HepG2 (cell line): ENCODE results near the gene TMEM63B. TPM values are rescaled to one million over a fixed set of nuclear protein-coding genes. Genes with fewer than 3 reads are reported as not detected.

Experiments used
- ARHGAP35 ChIP-seq: sonication (generic); formaldehyde crosslinking; IDR thresholded peaks from 2 replicates; pipeline ENCODE4 v1.9.0; 2022; ENCODE audit warnings: mild to moderate bottlenecking, inconsistent platforms, moderate library complexity, missing genetic modification reagents, borderline replicate concordance
- ASH2L ChIP-seq: fragments of 300-600, 200-600 bp; sonication (generic); IDR thresholded peaks from 2 replicates; pipeline ENCODE4 v1.7.0; 2017; ENCODE audit warnings: low read depth, mild to moderate bottlenecking, moderate library complexity, mixed read lengths, low read length; ENCODE audit not compliant: insufficient read length
- CENPT ChIP-seq: sonication (generic); formaldehyde crosslinking; IDR thresholded peaks from 2 replicates; pipeline ENCODE4 v1.8.0; 2022; ENCODE audit warnings: low read depth, mild to moderate bottlenecking, moderate library complexity, missing genetic modification reagents
- GABPA ChIP-seq, 2 experiments: IDR thresholded peaks; 2 replicates each; pipeline ENCODE4 v1.6.1; 2011 to 2016; ENCODE audit warnings: low read depth in 2 of 2, low read length in 1 of 2, missing biosample characterization in 1 of 2, missing genetic modification characterization in 1 of 2
- GATA4 ChIP-seq: sonication (generic); IDR thresholded peaks from 2 replicates; pipeline ENCODE4 v1.6.1; 2016; ENCODE audit warnings: antibody characterized with exemption, low read depth, borderline replicate concordance
- HES4 ChIP-seq: sonication (generic); formaldehyde crosslinking; IDR thresholded peaks from 2 replicates; pipeline ENCODE4 v1.9.0; 2021; ENCODE audit warnings: mild to moderate bottlenecking, missing genetic modification reagents, borderline replicate concordance
- HNF4A ChIP-seq: sonication (generic); formaldehyde crosslinking; IDR thresholded peaks from 2 replicates; pipeline ENCODE4 v1.4.0; 2020; ENCODE audit warnings: missing genetic modification reagents
- JARID2 ChIP-seq: sonication (generic); formaldehyde crosslinking; IDR thresholded peaks from 2 replicates; pipeline ENCODE4 v1.8.1; 2023; ENCODE audit warnings: missing genetic modification reagents, inconsistent platforms; ENCODE audit not compliant: insufficient replicate concordance
- KDM5B ChIP-seq: sonication (generic); formaldehyde crosslinking; IDR thresholded peaks from 2 replicates; pipeline ENCODE4 v1.4.0; 2020; ENCODE audit warnings: missing genetic modification reagents, mild to moderate bottlenecking, borderline replicate concordance
- ZBTB38 ChIP-seq: sonication (generic); formaldehyde crosslinking; IDR thresholded peaks from 2 replicates; pipeline ENCODE4 v1.5.1; 2020; ENCODE audit warnings: mild to moderate bottlenecking, missing genetic modification reagents
- ZFY ChIP-seq: sonication (generic); formaldehyde crosslinking; IDR thresholded peaks from 2 replicates; pipeline ENCODE4 v1.4.0; 2020; ENCODE audit warnings: missing genetic modification reagents
- ZMAT3 ChIP-seq: sonication (generic); formaldehyde crosslinking; conservative IDR thresholded peaks from 2 replicates; pipeline ENCODE4 v1.7.0; 2021; ENCODE audit warnings: missing genetic modification reagents
- ZNF326 ChIP-seq: sonication (generic); formaldehyde crosslinking; IDR thresholded peaks from 2 replicates; pipeline ENCODE4 v1.4.0; 2020; ENCODE audit warnings: missing genetic modification reagents, borderline replicate concordance
- ZNF367 ChIP-seq: sonication (generic); formaldehyde crosslinking; IDR thresholded peaks from 2 replicates; pipeline ENCODE4 v1.4.0; 2020; ENCODE audit warnings: missing genetic modification reagents, borderline replicate concordance
- ZNF563 ChIP-seq: sonication (generic); formaldehyde crosslinking; IDR thresholded peaks from 2 replicates; pipeline ENCODE4 v1.8.0; 2022; ENCODE audit warnings: mild to moderate bottlenecking, moderate library complexity, missing genetic modification reagents
- ZNF775 ChIP-seq: sonication (generic); formaldehyde crosslinking; IDR thresholded peaks from 2 replicates; pipeline ENCODE4 v1.4.0; 2020; ENCODE audit warnings: missing genetic modification reagents, mild to moderate bottlenecking, moderate library complexity, borderline replicate concordance
- ZSCAN22 ChIP-seq: sonication (generic); formaldehyde crosslinking; IDR thresholded peaks from 2 replicates; pipeline ENCODE4 v1.4.0; 2020; ENCODE audit warnings: mild to moderate bottlenecking, missing genetic modification reagents
- ZSCAN25 ChIP-seq: sonication (generic); formaldehyde crosslinking; IDR thresholded peaks from 2 replicates; pipeline ENCODE4 v1.8.0; 2022; ENCODE audit warnings: mild to moderate bottlenecking, missing genetic modification reagents
- polyA plus RNA-seq, 8 experiments: library from polyadenylated mRNA; depleted of rRNA in 3 of 8; stranded (reverse) in 7 of 8; unstranded in 1 of 8; fragments of >200 nt; fragmentation: Illumina TruSeq in 4 of 8; extraction: Trizol in 4 of 8; gene quantifications; 2 replicates each; pipeline versions ENCODE4 v1.2.1 to v1.2.3, GENCODE V29; 2011 to 2016; ENCODE audit warnings: low read depth in 4 of 8, missing spikeins in 1 of 8, mixed read lengths in 1 of 8; ENCODE audit not compliant: insufficient read depth in 1 of 8
- total RNA-seq, 5 experiments: library from RNA; depleted of rRNA; stranded (reverse); fragments of >200 nt; fragmentation: Illumina TruSeq; extraction: Trizol; gene quantifications; 2 replicates each; pipeline ENCODE4 v1.2.3, GENCODE V29; 2016; ENCODE audit warnings: low read depth in 1 of 5
- TF ChIP-seq, protein P1 (sequence below): sonication (generic); formaldehyde crosslinking; IDR thresholded peaks from 2 replicates; pipeline ENCODE4 v1.5.0; 2020; ENCODE audit warnings: missing genetic modification reagents, mild to moderate bottlenecking, borderline replicate concordance
- TF ChIP-seq, protein P2 (sequence below): IDR thresholded peaks from 2 replicates; pipeline ENCODE4 v1.6.1; 2012; ENCODE audit warnings: inconsistent platforms
- TF ChIP-seq, protein P3 (sequence below): sonication (generic); formaldehyde crosslinking; conservative IDR thresholded peaks from 2 replicates; pipeline ENCODE4 v1.4.0; 2020; ENCODE audit warnings: mild to moderate bottlenecking, missing genetic modification reagents, moderate library complexity
- TF ChIP-seq, protein P4 (sequence below): sonication (generic); formaldehyde crosslinking; IDR thresholded peaks from 2 replicates; pipeline ENCODE4 v1.4.0; 2020; ENCODE audit warnings: missing genetic modification reagents, borderline replicate concordance

Gene TMEM63B
- total and polyA plus RNA-seq, 2 of the 13 experiments (the other 11 are each of a cell fraction or from before 2014, with no cell fraction given): 27.4 to 75.8 TPM

DNA sequence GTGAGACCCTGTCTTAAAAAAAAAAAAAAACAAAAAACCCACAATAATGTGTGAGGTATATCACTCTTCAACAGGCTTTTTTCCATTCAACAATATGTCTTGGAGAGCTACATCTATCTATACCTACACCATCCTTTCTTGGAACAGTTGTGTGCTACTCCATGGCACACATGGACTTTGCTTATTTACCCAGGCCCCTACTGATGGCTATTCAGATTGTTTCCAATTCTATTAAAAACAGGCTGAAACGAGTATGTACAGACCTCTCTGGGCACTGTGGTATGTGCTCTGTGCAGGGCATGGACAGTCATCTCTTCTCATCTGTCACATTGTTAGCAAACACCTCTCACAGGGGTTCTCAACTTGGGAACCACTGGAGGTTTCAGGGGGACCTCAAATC lies 28.2 kb upstream of the TMEM63B start (continued):
- TF ChIP-seq, protein P1, sequence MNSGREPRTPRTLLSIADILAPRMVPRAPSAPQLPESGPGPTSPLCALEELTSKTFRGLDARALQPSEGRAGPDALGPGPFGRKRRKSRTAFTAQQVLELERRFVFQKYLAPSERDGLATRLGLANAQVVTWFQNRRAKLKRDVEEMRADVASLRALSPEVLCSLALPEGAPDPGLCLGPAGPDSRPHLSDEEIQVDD (CRISPR knock-in tag): no peak
- TF ChIP-seq CENPT (CRISPR knock-in tag): no peak
- TF ChIP-seq, protein P2, sequence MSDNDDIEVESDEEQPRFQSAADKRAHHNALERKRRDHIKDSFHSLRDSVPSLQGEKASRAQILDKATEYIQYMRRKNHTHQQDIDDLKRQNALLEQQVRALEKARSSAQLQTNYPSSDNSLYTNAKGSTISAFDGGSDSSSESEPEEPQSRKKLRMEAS: peak; percentile 41; the same call in 1 of the 2 replicates
- no peak for TF ChIP-seq ZMAT3
- no peak for TF ChIP-seq ZNF326 (CRISPR knock-in tag)
- TF ChIP-seq ARHGAP35 (CRISPR knock-in tag): no peak
- TF ChIP-seq ZSCAN22 (CRISPR knock-in tag): 0 out of 2 replicates have a peak, but pooled peaks have one; percentile 40
- TF ChIP-seq HES4 (CRISPR knock-in tag): no peak
- no peak for TF ChIP-seq ZSCAN25 (CRISPR knock-in tag)
- no peak for TF ChIP-seq ZNF367 (CRISPR knock-in tag)
- no peak for TF ChIP-seq GABPA (IDR thresholded peaks at IDR 0.05; ENCODE audit: low read depth, low read length)
- no peak for TF ChIP-seq GABPA (CRISPR knock-in tag; IDR thresholded peaks at IDR 0.05; ENCODE audit: low read depth)
- no peak for TF ChIP-seq GATA4
- TF ChIP-seq ZBTB38: no peak
- TF ChIP-seq, protein P3, sequence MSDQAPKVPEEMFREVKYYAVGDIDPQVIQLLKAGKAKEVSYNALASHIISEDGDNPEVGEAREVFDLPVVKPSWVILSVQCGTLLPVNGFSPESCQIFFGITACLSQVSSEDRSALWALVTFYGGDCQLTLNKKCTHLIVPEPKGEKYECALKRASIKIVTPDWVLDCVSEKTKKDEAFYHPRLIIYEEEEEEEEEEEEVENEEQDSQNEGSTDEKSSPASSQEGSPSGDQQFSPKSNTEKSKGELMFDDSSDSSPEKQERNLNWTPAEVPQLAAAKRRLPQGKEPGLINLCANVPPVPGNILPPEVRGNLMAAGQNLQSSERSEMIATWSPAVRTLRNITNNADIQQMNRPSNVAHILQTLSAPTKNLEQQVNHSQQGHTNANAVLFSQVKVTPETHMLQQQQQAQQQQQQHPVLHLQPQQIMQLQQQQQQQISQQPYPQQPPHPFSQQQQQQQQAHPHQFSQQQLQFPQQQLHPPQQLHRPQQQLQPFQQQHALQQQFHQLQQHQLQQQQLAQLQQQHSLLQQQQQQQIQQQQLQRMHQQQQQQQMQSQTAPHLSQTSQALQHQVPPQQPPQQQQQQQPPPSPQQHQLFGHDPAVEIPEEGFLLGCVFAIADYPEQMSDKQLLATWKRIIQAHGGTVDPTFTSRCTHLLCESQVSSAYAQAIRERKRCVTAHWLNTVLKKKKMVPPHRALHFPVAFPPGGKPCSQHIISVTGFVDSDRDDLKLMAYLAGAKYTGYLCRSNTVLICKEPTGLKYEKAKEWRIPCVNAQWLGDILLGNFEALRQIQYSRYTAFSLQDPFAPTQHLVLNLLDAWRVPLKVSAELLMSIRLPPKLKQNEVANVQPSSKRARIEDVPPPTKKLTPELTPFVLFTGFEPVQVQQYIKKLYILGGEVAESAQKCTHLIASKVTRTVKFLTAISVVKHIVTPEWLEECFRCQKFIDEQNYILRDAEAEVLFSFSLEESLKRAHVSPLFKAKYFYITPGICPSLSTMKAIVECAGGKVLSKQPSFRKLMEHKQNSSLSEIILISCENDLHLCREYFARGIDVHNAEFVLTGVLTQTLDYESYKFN: peak; percentile 82
- TF ChIP-seq KDM5B (CRISPR knock-in tag): no peak
- TF ChIP-seq ASH2L: peak; percentile 28
- no peak for TF ChIP-seq JARID2 (CRISPR knock-in tag)
- no peak for TF ChIP-seq ZFY
- TF ChIP-seq, protein P4, sequence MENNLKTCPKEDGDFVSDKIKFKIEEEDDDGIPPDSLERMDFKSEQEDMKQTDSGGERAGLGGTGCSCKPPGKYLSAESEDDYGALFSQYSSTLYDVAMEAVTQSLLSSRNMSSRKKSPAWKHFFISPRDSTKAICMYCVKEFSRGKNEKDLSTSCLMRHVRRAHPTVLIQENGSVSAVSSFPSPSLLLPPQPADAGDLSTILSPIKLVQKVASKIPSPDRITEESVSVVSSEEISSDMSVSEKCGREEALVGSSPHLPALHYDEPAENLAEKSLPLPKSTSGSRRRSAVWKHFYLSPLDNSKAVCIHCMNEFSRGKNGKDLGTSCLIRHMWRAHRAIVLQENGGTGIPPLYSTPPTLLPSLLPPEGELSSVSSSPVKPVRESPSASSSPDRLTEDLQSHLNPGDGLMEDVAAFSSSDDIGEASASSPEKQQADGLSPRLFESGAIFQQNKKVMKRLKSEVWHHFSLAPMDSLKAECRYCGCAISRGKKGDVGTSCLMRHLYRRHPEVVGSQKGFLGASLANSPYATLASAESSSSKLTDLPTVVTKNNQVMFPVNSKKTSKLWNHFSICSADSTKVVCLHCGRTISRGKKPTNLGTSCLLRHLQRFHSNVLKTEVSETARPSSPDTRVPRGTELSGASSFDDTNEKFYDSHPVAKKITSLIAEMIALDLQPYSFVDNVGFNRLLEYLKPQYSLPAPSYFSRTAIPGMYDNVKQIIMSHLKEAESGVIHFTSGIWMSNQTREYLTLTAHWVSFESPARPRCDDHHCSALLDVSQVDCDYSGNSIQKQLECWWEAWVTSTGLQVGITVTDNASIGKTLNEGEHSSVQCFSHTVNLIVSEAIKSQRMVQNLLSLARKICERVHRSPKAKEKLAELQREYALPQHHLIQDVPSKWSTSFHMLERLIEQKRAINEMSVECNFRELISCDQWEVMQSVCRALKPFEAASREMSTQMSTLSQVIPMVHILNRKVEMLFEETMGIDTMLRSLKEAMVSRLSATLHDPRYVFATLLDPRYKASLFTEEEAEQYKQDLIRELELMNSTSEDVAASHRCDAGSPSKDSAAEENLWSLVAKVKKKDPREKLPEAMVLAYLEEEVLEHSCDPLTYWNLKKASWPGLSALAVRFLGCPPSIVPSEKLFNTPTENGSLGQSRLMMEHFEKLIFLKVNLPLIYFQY: no peak
- no peak for TF ChIP-seq ZNF775
- no peak for TF ChIP-seq ZNF563
- peak; percentile 88 for TF ChIP-seq HNF4A (CRISPR knock-in tag)
